Neuronal stem cell (in vitro differentiated cells): ENCODE data around the gene MTF1.
A peak's percentile ranks its signal among the peaks of the same experiment; 100 is the strongest.

Experiments used
- DNase-seq: peaks from one replicate; pipeline ENCODE4 v3.0.0-alpha.2; 2013; ENCODE audit warnings: low spot score
- H2AFZ ChIP-seq: one replicate; pipeline ENCODE4 v1.6.1; 2013; ENCODE audit warnings: mild to moderate bottlenecking, low read length, inconsistent platforms
- H2AK5ac ChIP-seq: 2 replicates; pipeline ENCODE4 v1.6.1; 2013; ENCODE audit warnings: low read depth, mild to moderate bottlenecking, inconsistent platforms, low read length, moderate library complexity, mixed read lengths
- H2BK120ac ChIP-seq: 2 replicates; pipeline ENCODE4 v1.6.1; 2013; ENCODE audit warnings: low read depth, mild to moderate bottlenecking, inconsistent platforms, low read length, moderate library complexity, mixed read lengths
- H2BK12ac ChIP-seq: one replicate; pipeline ENCODE4 v1.6.1; 2013; ENCODE audit warnings: low read length, inconsistent platforms
- H2BK15ac ChIP-seq: 2 replicates; pipeline ENCODE4 v1.6.1; 2013; ENCODE audit warnings: mild to moderate bottlenecking, low read length, inconsistent platforms, mixed read lengths
- H2BK5ac ChIP-seq: one replicate; pipeline ENCODE4 v1.6.1; 2013; ENCODE audit warnings: inconsistent platforms, mild to moderate bottlenecking, low read length, moderate library complexity
- H3K14ac ChIP-seq: one replicate; pipeline ENCODE4 v1.6.1; 2013; ENCODE audit warnings: low read length, inconsistent platforms
- H3K18ac ChIP-seq: 2 replicates; pipeline ENCODE4 v1.6.1; 2013; ENCODE audit warnings: low read length, inconsistent platforms
- H3K23ac ChIP-seq: 2 replicates; pipeline ENCODE4 v1.6.1; 2013; ENCODE audit warnings: low read depth, mild to moderate bottlenecking, mixed read lengths, low read length, inconsistent platforms; ENCODE audit not compliant: poor library complexity
- H3K27ac ChIP-seq: replicated peaks from 3 replicates; pipeline ENCODE4 v1.5.1; 2013; ENCODE audit warnings: low read length, inconsistent platforms
- H3K27me3 ChIP-seq, 3 experiments: 2 replicates each; pipeline ENCODE4 v1.6.1; 2013; ENCODE audit warnings: low read length in 3 of 3, mild to moderate bottlenecking in 2 of 3, inconsistent platforms in 1 of 3, low read depth in 1 of 3, mixed read lengths in 1 of 3, moderate library complexity in 1 of 3; ENCODE audit not compliant: control insufficient read depth in 3 of 3, insufficient read depth in 3 of 3
- H3K36me3 ChIP-seq, 2 donors: replicated peaks in 1 of 2; 2 replicates each; pipeline ENCODE4 v1.6.1; 2013; ENCODE audit warnings: low read length in 2 of 2; ENCODE audit not compliant: control insufficient read depth in 2 of 2, insufficient read depth in 2 of 2
- H3K4ac ChIP-seq: 2 replicates; pipeline ENCODE4 v1.6.1; 2013; ENCODE audit warnings: inconsistent platforms, mild to moderate bottlenecking, low read length, moderate library complexity
- H3K4me1 ChIP-seq, 2 donors: 1 replicate in 1 of 2; 2 replicates in 1 of 2; pipeline ENCODE4 v1.6.1; 2013; ENCODE audit warnings: low read length in 2 of 2, low read depth in 1 of 2; ENCODE audit not compliant: control insufficient read depth in 2 of 2, insufficient read depth in 1 of 2
- H3K4me2 ChIP-seq: one replicate; pipeline ENCODE4 v1.6.1; 2013; ENCODE audit warnings: mild to moderate bottlenecking, low read length, inconsistent platforms; ENCODE audit not compliant: insufficient read depth, poor library complexity, severe bottlenecking
- H3K4me3 ChIP-seq, 2 donors: 2 replicates each; pipeline ENCODE4 v1.5.1; 2013; ENCODE audit warnings: low read length in 2 of 2, mild to moderate bottlenecking in 2 of 2, inconsistent platforms in 1 of 2, moderate library complexity in 1 of 2
- H3K79me1 ChIP-seq: one replicate; pipeline ENCODE4 v1.6.1; 2013; ENCODE audit warnings: low read depth, mild to moderate bottlenecking, inconsistent platforms, low read length, moderate library complexity
- H3K9ac ChIP-seq: one replicate; pipeline ENCODE4 v1.6.1; 2013; ENCODE audit warnings: mild to moderate bottlenecking, low read depth, low read length, inconsistent platforms; ENCODE audit not compliant: poor library complexity
- H3K9me3 ChIP-seq, 2 donors: replicated peaks in 1 of 2; 2 replicates each; pipeline versions ENCODE3 to v1.6.1; 2013; ENCODE audit warnings: low read length in 2 of 2, mild to moderate bottlenecking in 2 of 2, inconsistent platforms in 1 of 2, low read depth in 1 of 2, mixed read lengths in 1 of 2, moderate library complexity in 1 of 2; ENCODE audit not compliant: control insufficient read depth in 2 of 2, insufficient read depth in 1 of 2
- H4K8ac ChIP-seq: one replicate; pipeline ENCODE4 v1.6.1; 2013; ENCODE audit warnings: low read depth, mild to moderate bottlenecking, inconsistent platforms, low read length, moderate library complexity
- H4K91ac ChIP-seq: one replicate; pipeline ENCODE4 v1.6.1; 2013; ENCODE audit warnings: low read length, low read depth, mild to moderate bottlenecking, inconsistent platforms; ENCODE audit not compliant: poor library complexity
- WGBS, 2 donors: extraction: QIAGEN DNeasy Blood & Tissue Kit; methylation state at CpG; one replicate each; pipeline ENCODE4 v1.1.7; 2013; ENCODE audit warnings: missing lambda C conversion rate in 2 of 2, mixed read lengths in 1 of 2; ENCODE audit not compliant: insufficient read length in 2 of 2, insufficient replicate concordance in 1 of 2; ENCODE audit errors: extremely low coverage in 2 of 2; 5-methylcytosine and 5-hydroxymethylcytosine counted together

MTF1 gene

DNA sequence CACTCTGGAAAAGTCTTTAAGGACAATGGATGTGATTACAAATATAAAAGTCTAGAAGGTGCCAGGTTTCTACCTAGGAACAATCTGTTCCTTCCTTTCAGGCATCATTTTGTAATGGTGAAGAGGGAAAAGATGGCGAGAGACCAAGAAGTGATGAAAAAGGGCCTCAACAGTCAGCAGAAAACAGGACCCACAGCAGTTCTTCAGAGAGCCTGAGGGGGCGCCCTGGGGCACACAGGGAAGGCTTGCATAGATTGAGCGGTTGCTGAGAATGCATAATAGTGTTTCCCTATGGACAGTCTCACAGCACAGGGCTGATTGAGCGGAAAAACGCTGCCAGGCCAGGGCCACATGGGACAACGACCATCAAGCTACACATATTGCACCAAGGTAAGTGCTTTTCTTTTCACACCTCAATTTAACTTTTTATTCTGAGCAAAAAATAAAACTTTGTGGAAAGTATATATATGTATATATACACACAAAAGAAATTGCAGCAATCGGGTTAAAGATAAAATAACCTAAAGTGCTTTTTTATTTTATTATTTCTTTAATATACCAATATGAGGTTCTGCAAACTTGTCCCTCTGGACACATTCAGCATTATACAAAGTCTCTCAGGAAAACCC is 48.3 kb downstream of the MTF1 start:
- Histone ChIP-seq H3K4ac (no peak overlapping the region), H3K79me1 (peaks cover 12% of the 10 kb centered on the region), H3K4me2 (no peak overlapping the region), H3K4me3 (no peak overlapping the region), H3K36me3 (peaks cover 27 to 57% of the 10 kb centered on the region in 2 donors), H2AFZ (no peak overlapping the region), H2AK5ac (no peak overlapping the region), H3K14ac (no peak overlapping the region), H3K23ac (no peak overlapping the region), H3K9me3 (no peaks in the 10 kb centered on the region), H3K9ac (no peak overlapping the region), H4K8ac (no peak overlapping the region), H3K4me1 (peaks cover 8 to 15% of the 10 kb centered on the region in 2 donors), H3K27ac (no peak overlapping the region), H4K91ac (no peak overlapping the region), H2BK12ac (no peak overlapping the region), H2BK15ac (no peak overlapping the region), H3K27me3 (no peaks in the 10 kb centered on the region), H2BK120ac (no peak overlapping the region), H3K18ac (no peak overlapping the region), H2BK5ac (no peak overlapping the region)
- DNase-seq = peak; percentile 69
- no CpG with 5 or more reads among the region's 7 CpGs for WGBS, 2 donors

DNA sequence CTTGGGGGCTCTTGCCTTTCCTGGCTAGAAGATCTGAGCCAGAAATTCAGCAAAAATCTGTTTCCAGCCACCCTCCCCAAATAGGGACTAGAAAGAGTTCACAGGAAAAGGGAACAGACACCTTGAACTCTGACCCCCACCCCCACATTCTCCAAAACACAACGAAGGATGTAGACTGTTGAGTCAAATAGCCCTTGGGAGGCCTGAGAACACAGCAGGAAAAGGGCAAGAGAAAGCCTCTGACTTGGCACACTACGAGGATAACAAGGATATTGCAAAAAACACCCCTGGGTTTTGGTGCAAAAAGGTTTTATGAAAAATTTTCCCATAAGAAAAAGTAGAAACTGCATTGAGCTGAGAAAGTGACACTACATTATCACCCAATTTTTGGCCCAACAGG is 49.5 kb downstream of the MTF1 start:
- Histone ChIP-seq H3K9ac (no peak overlapping the region), H3K14ac (no peak overlapping the region), H3K18ac (no peak overlapping the region), H3K27me3 (no peaks in the 10 kb centered on the region), H2AK5ac (no peak overlapping the region), H3K4ac (no peak overlapping the region), H2AFZ (no peak overlapping the region), H4K91ac (no peak overlapping the region), H2BK15ac (no peak overlapping the region), H2BK120ac (no peak overlapping the region), H3K9me3 (no peaks in the 10 kb centered on the region), H4K8ac (no peak overlapping the region), H3K79me1 (peaks cover 9% of the 10 kb centered on the region), H3K4me3 (no peak overlapping the region), H2BK5ac (no peak overlapping the region), H2BK12ac (no peak overlapping the region), H3K36me3 (peaks cover 26 to 57% of the 10 kb centered on the region in 2 donors), H3K4me2 (no peak overlapping the region), H3K4me1 (peaks cover 8 to 15% of the 10 kb centered on the region in 2 donors), H3K23ac (no peak overlapping the region), H3K27ac (no peak overlapping the region)
- no CpG with 5 or more reads among the region's 2 CpGs for WGBS, 2 donors
- DNase-seq = no peak

GRCh38 chr1:37808369-37809319 is 50.7 kb downstream of the MTF1 start:
- H3K4me2 ChIP-seq = peak overlapping the region; percentile 79
- H2AK5ac ChIP-seq = no peak overlapping the region
- H3K79me1 ChIP-seq = peaks cover 9% of the 10 kb centered on the region
- no peak overlapping the region for H4K8ac ChIP-seq
- H3K27me3 ChIP-seq = no peaks in the 10 kb centered on the region
- no peaks in the 10 kb centered on the region for H3K9me3 ChIP-seq
- no peak overlapping the region for H2BK5ac ChIP-seq
- no peak overlapping the region for H3K14ac ChIP-seq
- H3K4me1 ChIP-seq = peaks cover 8 to 15% of the 10 kb centered on the region in 2 donors
- H3K27ac ChIP-seq = peak overlapping the region; percentile 68
- H2AFZ ChIP-seq = peak overlapping the region; percentile 96
- H3K4ac ChIP-seq = no peak overlapping the region
- H3K18ac ChIP-seq = peak overlapping the region; percentile 89
- no CpG with 5 or more reads among the region's 54 CpGs for WGBS, 2 donors
- H3K4me3 ChIP-seq = peak overlapping the region; percentile 95 to 100
- peak overlapping the region; percentile 76 for H3K9ac ChIP-seq
- DNase-seq = peak; percentile 37
- H4K91ac ChIP-seq = no peak overlapping the region
- peaks cover 31 to 62% of the 10 kb centered on the region in 2 donors for H3K36me3 ChIP-seq
- H3K23ac ChIP-seq = peak overlapping the region; percentile 21
- no peak overlapping the region for H2BK120ac ChIP-seq
- no peak overlapping the region for H2BK15ac ChIP-seq
- no peak overlapping the region for H2BK12ac ChIP-seq
